Mammary epithelial cell (primary cell): ENCODE results near the gene ZNF236.

Experiments used
- EZH2 ChIP-seq: IDR thresholded peaks from 2 replicates; pipeline ENCODE4 v1.6.1; 2012; ENCODE audit warnings: low read length, inconsistent platforms, borderline replicate concordance
- TF ChIP-seq, protein P1 (sequence below), 2 donors: IDR thresholded peaks in 1 of 2; conservative IDR thresholded peaks in 1 of 2; 2 replicates each; pipeline ENCODE4 v1.5.1; 2011 to 2012; ENCODE audit warnings: inconsistent platforms in 2 of 2, low read length in 2 of 2, mild to moderate bottlenecking in 2 of 2, control low read depth in 1 of 2, low read depth in 1 of 2; ENCODE audit not compliant: insufficient read depth in 1 of 2; ENCODE audit errors: extremely low read depth in 1 of 2

- TF ChIP-seq, protein P1, sequence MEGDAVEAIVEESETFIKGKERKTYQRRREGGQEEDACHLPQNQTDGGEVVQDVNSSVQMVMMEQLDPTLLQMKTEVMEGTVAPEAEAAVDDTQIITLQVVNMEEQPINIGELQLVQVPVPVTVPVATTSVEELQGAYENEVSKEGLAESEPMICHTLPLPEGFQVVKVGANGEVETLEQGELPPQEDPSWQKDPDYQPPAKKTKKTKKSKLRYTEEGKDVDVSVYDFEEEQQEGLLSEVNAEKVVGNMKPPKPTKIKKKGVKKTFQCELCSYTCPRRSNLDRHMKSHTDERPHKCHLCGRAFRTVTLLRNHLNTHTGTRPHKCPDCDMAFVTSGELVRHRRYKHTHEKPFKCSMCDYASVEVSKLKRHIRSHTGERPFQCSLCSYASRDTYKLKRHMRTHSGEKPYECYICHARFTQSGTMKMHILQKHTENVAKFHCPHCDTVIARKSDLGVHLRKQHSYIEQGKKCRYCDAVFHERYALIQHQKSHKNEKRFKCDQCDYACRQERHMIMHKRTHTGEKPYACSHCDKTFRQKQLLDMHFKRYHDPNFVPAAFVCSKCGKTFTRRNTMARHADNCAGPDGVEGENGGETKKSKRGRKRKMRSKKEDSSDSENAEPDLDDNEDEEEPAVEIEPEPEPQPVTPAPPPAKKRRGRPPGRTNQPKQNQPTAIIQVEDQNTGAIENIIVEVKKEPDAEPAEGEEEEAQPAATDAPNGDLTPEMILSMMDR (conservative IDR thresholded peaks at IDR 0.05 in 1 of 2, IDR thresholded peaks at IDR 0.05 in 1 of 2; ENCODE audit: extremely low read depth in 1 of 2, insufficient read depth in 1 of 2, low read depth in 1 of 2, low read length in 2 of 2) = no peak
- no peak for TF ChIP-seq EZH2
Measured at GRCh38 chr18:76873311-76873710, 51.0 kb downstream of the ZNF236 start.
